Measurements from ENCODE around the gene HNF1B. TPM values are rescaled to one million over a fixed set of nuclear protein-coding genes. Genes with fewer than 3 reads are reported as not detected.

HNF1B gene
- total RNA-seq, 3 donors from 2014 or later = 0.33 TPM; not detected in 2

DNA sequence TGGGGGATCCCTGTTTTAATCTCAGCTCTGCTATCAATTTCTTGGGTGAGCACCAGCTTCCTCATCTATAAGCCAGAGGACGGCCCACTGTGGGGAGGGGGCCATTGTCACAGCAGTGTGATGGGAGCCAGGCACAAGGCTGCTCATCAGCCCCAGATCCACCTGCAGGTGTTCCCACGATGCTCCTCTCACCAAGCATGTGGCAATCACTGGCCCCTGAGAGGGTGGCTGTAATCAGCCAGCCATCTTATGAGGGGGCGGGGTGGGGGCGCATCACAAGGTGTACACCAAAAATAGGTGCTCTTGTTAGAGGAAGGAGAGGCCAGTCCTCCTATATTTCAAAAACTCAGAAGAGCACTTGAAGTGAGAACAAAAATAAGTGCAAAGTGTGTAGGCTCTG is 31.2 kb downstream of the HNF1B start:
- H3K27ac ChIP-seq = no peak overlapping the region
- no peak for DNase-seq (ENCODE audit: low spot score in 2 of 2)
- no peaks in the 10 kb centered on the region for H3K9me3 ChIP-seq
- TF ChIP-seq, protein P1, sequence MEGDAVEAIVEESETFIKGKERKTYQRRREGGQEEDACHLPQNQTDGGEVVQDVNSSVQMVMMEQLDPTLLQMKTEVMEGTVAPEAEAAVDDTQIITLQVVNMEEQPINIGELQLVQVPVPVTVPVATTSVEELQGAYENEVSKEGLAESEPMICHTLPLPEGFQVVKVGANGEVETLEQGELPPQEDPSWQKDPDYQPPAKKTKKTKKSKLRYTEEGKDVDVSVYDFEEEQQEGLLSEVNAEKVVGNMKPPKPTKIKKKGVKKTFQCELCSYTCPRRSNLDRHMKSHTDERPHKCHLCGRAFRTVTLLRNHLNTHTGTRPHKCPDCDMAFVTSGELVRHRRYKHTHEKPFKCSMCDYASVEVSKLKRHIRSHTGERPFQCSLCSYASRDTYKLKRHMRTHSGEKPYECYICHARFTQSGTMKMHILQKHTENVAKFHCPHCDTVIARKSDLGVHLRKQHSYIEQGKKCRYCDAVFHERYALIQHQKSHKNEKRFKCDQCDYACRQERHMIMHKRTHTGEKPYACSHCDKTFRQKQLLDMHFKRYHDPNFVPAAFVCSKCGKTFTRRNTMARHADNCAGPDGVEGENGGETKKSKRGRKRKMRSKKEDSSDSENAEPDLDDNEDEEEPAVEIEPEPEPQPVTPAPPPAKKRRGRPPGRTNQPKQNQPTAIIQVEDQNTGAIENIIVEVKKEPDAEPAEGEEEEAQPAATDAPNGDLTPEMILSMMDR (IDR thresholded peaks at IDR 0.05) = no peak
- TF ChIP-seq POLR2A (IDR thresholded peaks at IDR 0.05) = no peak
- H3K36me3 ChIP-seq = no peaks in the 10 kb centered on the region
- intact Hi-C loops (cut with DNase I; ENCODE audit: low total_unique reads) = no loop called here
- no peak overlapping the region for H3K4me3 ChIP-seq
- H3K4me1 ChIP-seq = no peaks in the 10 kb centered on the region
- peaks cover 0 to 30% of the 10 kb centered on the region in 2 donors for H3K27me3 ChIP-seq

DNA sequence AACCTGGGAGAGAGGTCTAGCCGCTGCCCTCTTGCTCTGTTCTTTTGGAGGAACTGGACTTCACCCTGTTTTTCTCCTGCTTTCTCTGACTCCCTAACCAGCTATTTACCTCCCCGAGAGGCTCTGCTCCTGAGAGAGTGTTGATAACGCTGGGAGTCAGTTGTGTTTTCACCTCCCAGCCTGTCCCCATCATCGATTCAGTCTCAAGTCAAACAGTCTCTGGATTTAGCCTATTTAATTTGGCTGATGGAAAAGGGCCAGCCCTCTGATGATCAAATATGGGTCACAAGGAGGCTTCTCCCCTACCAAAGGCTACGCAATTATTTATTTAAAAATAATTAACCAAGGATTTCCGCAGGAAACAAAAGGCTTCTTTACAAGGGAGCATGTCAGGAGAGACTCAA is 31.8 kb downstream of the HNF1B start:
- Histone ChIP-seq H3K36me3 (no peaks in the 10 kb centered on the region), H3K27ac (no peak overlapping the region)
- intact Hi-C loops (cut with DNase I; ENCODE audit: low total_unique reads) = no loop called here

DNA sequence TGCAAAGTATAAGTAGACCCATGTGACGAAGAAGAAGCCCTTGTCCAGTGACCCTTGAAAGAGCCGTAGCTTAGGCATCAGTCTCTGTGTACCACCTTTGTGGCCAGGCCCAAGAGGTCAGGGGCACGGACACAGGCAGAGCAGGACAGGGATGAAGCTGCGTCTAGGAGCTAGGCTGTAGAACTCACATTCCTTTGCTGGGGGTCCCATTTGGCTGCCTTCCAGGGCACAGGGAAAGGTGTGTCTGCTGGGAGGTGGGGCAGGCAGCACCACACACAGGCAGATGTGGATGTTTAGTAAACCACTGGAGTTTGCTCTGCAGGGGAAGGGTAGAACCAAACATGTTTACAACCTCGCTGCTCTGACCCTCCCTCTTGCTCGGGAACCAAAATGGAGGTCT is 33.7 kb downstream of the HNF1B start:
- Histone ChIP-seq H3K4me1 (no peaks in the 10 kb centered on the region), H3K36me3 (no peaks in the 10 kb centered on the region), H3K27ac (no peak overlapping the region), H3K27me3 (peaks cover 0 to 39% of the 10 kb centered on the region in 2 donors), H3K4me3 (no peak overlapping the region), H3K9me3 (no peaks in the 10 kb centered on the region)
- intact Hi-C loops (cut with DNase I; ENCODE audit: low total_unique reads) = no loop called here
- TF ChIP-seq POLR2AphosphoS5 (IDR thresholded peaks at IDR 0.05) = no peak
- no peak for TF ChIP-seq POLR2A (IDR thresholded peaks at IDR 0.05)
- TF ChIP-seq, protein P1 (IDR thresholded peaks at IDR 0.05) = no peak
- no peak for DNase-seq (ENCODE audit: low spot score in 2 of 2)

More for the DNA sequence above, 31.8 kb downstream of the HNF1B start:
- TF ChIP-seq, protein P1 (IDR thresholded peaks at IDR 0.05) = no peak
- TF ChIP-seq POLR2A (IDR thresholded peaks at IDR 0.05) (no peak), POLR2AphosphoS5 (IDR thresholded peaks at IDR 0.05) (no peak)
- H3K9me3 ChIP-seq = no peaks in the 10 kb centered on the region
- H3K4me3 ChIP-seq = no peak overlapping the region
- H3K4me1 ChIP-seq = no peaks in the 10 kb centered on the region
- H3K27me3 ChIP-seq = peaks cover 0 to 31% of the 10 kb centered on the region in 2 donors
- DNase-seq (ENCODE audit: low spot score in 2 of 2) = no peak

DNA sequence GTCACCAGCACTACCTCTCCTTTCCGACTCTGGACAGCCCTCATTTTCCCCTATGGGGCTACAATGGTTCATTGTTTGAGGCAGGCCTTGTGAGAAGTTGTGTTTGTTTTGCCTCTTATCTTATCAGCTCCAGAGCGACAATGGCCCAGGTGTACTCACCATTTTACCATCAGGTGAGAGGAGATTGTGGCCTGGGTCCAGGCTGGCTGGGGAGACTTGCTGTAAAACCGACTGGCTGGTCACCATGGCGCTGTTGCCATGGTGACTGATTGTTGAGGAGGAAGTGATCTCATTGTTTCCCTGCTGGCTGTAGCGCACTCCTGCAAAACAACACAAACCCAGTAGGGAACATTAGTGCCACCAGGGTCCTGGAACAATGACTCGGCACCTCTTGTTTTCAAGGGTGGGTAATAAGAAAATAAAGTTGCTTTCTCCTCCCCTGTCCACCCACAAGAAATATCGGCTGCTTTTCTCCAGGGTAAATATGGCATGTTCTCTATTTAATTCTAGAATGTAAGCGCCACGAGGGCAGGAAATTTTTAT is 34.4 kb downstream of the HNF1B start:
- intact Hi-C loops (cut with DNase I; ENCODE audit: low total_unique reads) = no loop called here
- no peak for DNase-seq (ENCODE audit: low spot score in 2 of 2)

DNA sequence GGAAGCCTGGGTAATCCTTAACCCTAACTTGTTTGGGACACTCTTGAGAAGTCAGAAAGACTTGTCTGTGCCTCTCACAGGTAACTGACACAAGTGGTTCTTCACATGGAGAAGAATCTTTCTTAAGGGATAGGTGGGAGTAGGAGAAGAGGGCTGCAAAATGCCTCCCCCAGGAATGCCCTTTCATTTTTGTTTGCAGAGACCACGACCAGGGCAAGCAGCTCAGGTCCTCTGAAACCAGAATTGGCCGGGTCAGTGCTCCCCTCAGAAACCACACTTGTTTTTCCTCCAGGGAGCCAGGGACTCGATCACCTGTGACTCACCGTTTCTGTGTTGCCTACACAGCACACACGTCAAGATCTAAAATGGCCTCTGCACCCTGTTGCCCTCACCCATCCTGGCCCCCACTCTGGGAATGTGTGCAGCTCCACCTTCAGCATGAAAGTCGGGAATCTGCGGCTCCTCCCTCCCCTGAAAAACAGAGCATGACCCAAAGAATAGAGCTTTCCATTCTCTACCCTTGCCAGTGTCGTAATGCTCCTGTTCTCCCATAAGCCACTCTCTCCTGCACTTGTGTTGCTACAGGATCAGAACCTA is 36.1 kb downstream of the HNF1B start:
- Histone ChIP-seq H3K4me1 (no peaks in the 10 kb centered on the region), H3K27ac (no peak overlapping the region), H3K9me3 (no peaks in the 10 kb centered on the region), H3K4me3 (no peak overlapping the region), H3K36me3 (no peaks in the 10 kb centered on the region), H3K27me3 (peaks cover 0 to 34% of the 10 kb centered on the region in 2 donors)
- intact Hi-C loops (cut with DNase I; ENCODE audit: low total_unique reads) = no loop called here
- no peak for DNase-seq (ENCODE audit: low spot score in 2 of 2)
- TF ChIP-seq POLR2AphosphoS5 (IDR thresholded peaks at IDR 0.05) = no peak
- TF ChIP-seq, protein P1 (IDR thresholded peaks at IDR 0.05) = no peak
- TF ChIP-seq POLR2A (IDR thresholded peaks at IDR 0.05) = no peak

More for the DNA sequence above, 34.4 kb downstream of the HNF1B start:
- Histone ChIP-seq H3K9me3 (no peaks in the 10 kb centered on the region), H3K4me1 (no peaks in the 10 kb centered on the region), H3K36me3 (no peaks in the 10 kb centered on the region), H3K27ac (no peak overlapping the region), H3K27me3 (peaks cover 0 to 38% of the 10 kb centered on the region in 2 donors), H3K4me3 (no peak overlapping the region)
- TF ChIP-seq POLR2AphosphoS5 (IDR thresholded peaks at IDR 0.05) (no peak), POLR2A (IDR thresholded peaks at IDR 0.05) (no peak)
- TF ChIP-seq, protein P1 (IDR thresholded peaks at IDR 0.05) = no peak

Measured in breast epithelium (tissue), 4 donors.